ENCODE data around the gene ZNF566. TPM values are rescaled to one million over a fixed set of nuclear protein-coding genes. Genes with fewer than 3 reads are reported as not detected.

The ZNF566 gene
- total RNA-seq, 2 experiments from 2014 or later: 4.7 to 5.9 TPM

- no peak overlapping the region for H3K27ac Mint-ChIP-seq
- peaks cover 53% of the 10 kb centered on the region for H3K9me3 Mint-ChIP-seq (ENCODE audit: low read depth)
- H3K4me3 Mint-ChIP-seq: no peak overlapping the region
- intact Hi-C loops (cut with DNase I, micrococcal nuclease): no loop called here
- H3K27me3 Mint-ChIP-seq: no peaks in the 10 kb centered on the region
- DNase-seq (no peak), ATAC-seq (no peak)
- H3K36me3 Mint-ChIP-seq (ENCODE audit: low read depth): peaks cover 74% of the 10 kb centered on the region
- POLR2A ChIA-PET: no interaction called here
- CTCF ChIA-PET: no interaction called here
- no peaks in the 10 kb centered on the region for H3K4me1 Mint-ChIP-seq
Measured at GRCh38 chr19:36449059-36449670, 40.2 kb downstream of the ZNF566 start.

- H3K27ac Mint-ChIP-seq: no peak overlapping the region
- no peak for DNase-seq
- H3K27me3 Mint-ChIP-seq: no peaks in the 10 kb centered on the region
- H3K9me3 Mint-ChIP-seq (ENCODE audit: low read depth): peaks cover 34% of the 10 kb centered on the region
- H3K4me1 Mint-ChIP-seq: no peaks in the 10 kb centered on the region
- intact Hi-C loops (cut with DNase I, micrococcal nuclease): no loop called here
- ChIA-PET POLR2A (no interaction called here), CTCF (no interaction called here)
- ATAC-seq: no peak
- peaks cover 5% of the 10 kb centered on the region for H3K36me3 Mint-ChIP-seq (ENCODE audit: low read depth)
- no peak overlapping the region for H3K4me3 Mint-ChIP-seq
Measured at GRCh38 chr19:36441339-36441738, 48.0 kb downstream of the ZNF566 start.

GRCh38 chr19:36436531-36436930 lies 52.8 kb downstream of the ZNF566 start:
- Mint-ChIP-seq H3K4me3 (no peak overlapping the region), H3K9me3 (ENCODE audit: low read depth) (peaks cover 26% of the 10 kb centered on the region), H3K27me3 (peaks cover 2% of the 10 kb centered on the region), H3K27ac (no peak overlapping the region), H3K4me1 (no peaks in the 10 kb centered on the region), H3K36me3 (ENCODE audit: low read depth) (peaks cover 2% of the 10 kb centered on the region)
- ATAC-seq: no peak
- intact Hi-C loops (cut with DNase I, micrococcal nuclease): no loop called here
- no peak for DNase-seq
- CTCF ChIA-PET: no interaction called here
- POLR2A ChIA-PET: no interaction called here

- peaks cover 27% of the 10 kb centered on the region for H3K9me3 Mint-ChIP-seq (ENCODE audit: low read depth)
- DNase-seq (no peak), ATAC-seq (no peak)
- ChIA-PET POLR2A (no interaction called here), CTCF (no interaction called here)
- H3K27me3 Mint-ChIP-seq: peaks cover 24% of the 10 kb centered on the region
- no peak overlapping the region for H3K27ac Mint-ChIP-seq
- intact Hi-C loops (cut with DNase I, micrococcal nuclease): no loop called here
- H3K4me3 Mint-ChIP-seq: no peak overlapping the region
- H3K4me1 Mint-ChIP-seq: peaks cover 4% of the 10 kb centered on the region
- H3K36me3 Mint-ChIP-seq (ENCODE audit: low read depth): peaks cover 13% of the 10 kb centered on the region
Measured at GRCh38 chr19:36423925-36424324, 65.4 kb downstream of the ZNF566 start.

GRCh38 chr19:36421749-36422481 lies 67.4 kb downstream of the ZNF566 start:
- Mint-ChIP-seq H3K4me1 (peaks cover 12% of the 10 kb centered on the region), H3K9me3 (ENCODE audit: low read depth) (peaks cover 26% of the 10 kb centered on the region), H3K4me3 (peak overlapping the region; percentile 43), H3K27me3 (peaks cover 24% of the 10 kb centered on the region), H3K36me3 (ENCODE audit: low read depth) (peaks cover 28% of the 10 kb centered on the region), H3K27ac (no peak overlapping the region)
- ChIA-PET CTCF (interaction anchor here (0.7 to 1.5 kb wide), 2 partner anchors 10 to 283 kb away, joined by 3 to 4 read pairs; no protein-coding TSS in a partner anchor), POLR2A (no interaction called here)
- ATAC-seq (no peak), DNase-seq (no peak)
- intact Hi-C loops (cut with DNase I, micrococcal nuclease): no loop called here

- H3K4me3 Mint-ChIP-seq: peak overlapping the region; percentile 43
- H3K4me1 Mint-ChIP-seq: peaks cover 12% of the 10 kb centered on the region
- H3K27ac Mint-ChIP-seq: no peak overlapping the region
- peak; percentile 20 for DNase-seq
- peaks cover 22% of the 10 kb centered on the region for H3K27me3 Mint-ChIP-seq
- H3K9me3 Mint-ChIP-seq (ENCODE audit: low read depth): peaks cover 23% of the 10 kb centered on the region
- H3K36me3 Mint-ChIP-seq (ENCODE audit: low read depth): peaks cover 30% of the 10 kb centered on the region
- intact Hi-C loops (cut with DNase I, micrococcal nuclease): no loop called here
- no peak for ATAC-seq
- POLR2A ChIA-PET: interaction anchor here (0.6 kb wide), 1 partner anchor 42 kb away, joined by 4 read pairs; no protein-coding TSS in a partner anchor
- CTCF ChIA-PET: interaction anchor here (1.5 kb wide), 1 partner anchor 11 kb away, joined by 4 read pairs; no protein-coding TSS in a partner anchor
Measured at GRCh38 chr19:36420961-36421748, 68.2 kb downstream of the ZNF566 start.

GRCh38 chr19:36418287-36419001 lies 70.9 kb downstream of the ZNF566 start, which contains the start of gene ZFP82:
TSS of gene ZFP82 (minus strand) at chr19:36418644. CDS start at chr19:36409789, 8,855 bp downstream.
- CTCF ChIA-PET: interaction anchor here (1.2 to 2.0 kb wide), 2 partner anchors 40 to 154 kb away, joined by 3 to 7 read pairs; partner anchors contain the start of gene ZNF529
- intact Hi-C loops (cut with DNase I, micrococcal nuclease): loop anchor here (1.0 to 5.0 kb wide), 8 partner anchors 39 to 354 kb away; partner anchors contain the start of genes ZFP14 (in 2 of the 2), ZNF566 (in 2 of the 2), TBCB (in 1 of the 2) and ZNF260 (in 1 of the 2)

GRCh38 chr19:36417752-36418286 lies 71.5 kb downstream of the ZNF566 start:
- H3K36me3 Mint-ChIP-seq (ENCODE audit: low read depth): peaks cover 58% of the 10 kb centered on the region
- ChIA-PET POLR2A (interaction anchor here (0.7 kb wide), 1 partner anchor 186 kb away, joined by 9 read pairs; no protein-coding TSS in a partner anchor), CTCF (interaction anchor here (0.7 kb wide), 1 partner anchor 188 kb away, joined by 3 read pairs; the partner anchor contains the start of gene ZNF382)
- peaks cover 13% of the 10 kb centered on the region for H3K27me3 Mint-ChIP-seq
- ATAC-seq: peak; percentile 6
- peaks cover 20% of the 10 kb centered on the region for H3K9me3 Mint-ChIP-seq (ENCODE audit: low read depth)
- peak overlapping the region; percentile 97 for H3K27ac Mint-ChIP-seq
- H3K4me1 Mint-ChIP-seq: peaks cover 12% of the 10 kb centered on the region
- DNase-seq: no peak
- H3K4me3 Mint-ChIP-seq: peak overlapping the region; percentile 94
- intact Hi-C loops (cut with DNase I, micrococcal nuclease): loop anchor here (1.0 to 5.0 kb wide), 8 partner anchors 39 to 354 kb away; partner anchors contain the start of genes ZFP14 (in 2 of the 2), ZNF566 (in 2 of the 2), TBCB (in 1 of the 2) and ZNF260 (in 1 of the 2)

More at GRCh38 chr19:36418287-36419001, 70.9 kb downstream of the ZNF566 start, which contains the start of gene ZFP82:
- peaks cover 12% of the 10 kb centered on the region for H3K4me1 Mint-ChIP-seq
- H3K4me3 Mint-ChIP-seq: peak within 1 kb of the TSS; percentile 94
- ATAC-seq (peak; percentile 90), DNase-seq (peak; percentile 89)
- POLR2A ChIA-PET: interaction anchor here (0.7 kb wide), 2 partner anchors 64 to 186 kb away, joined by 3 to 9 read pairs; no protein-coding TSS in a partner anchor
- H3K9me3 Mint-ChIP-seq (ENCODE audit: low read depth): peaks cover 20% of the 10 kb centered on the region
- H3K36me3 Mint-ChIP-seq (ENCODE audit: low read depth): peaks cover 52% of the 10 kb centered on the region
- H3K27ac Mint-ChIP-seq: peak within 1 kb of the TSS; percentile 97
- peaks cover 13% of the 10 kb centered on the region for H3K27me3 Mint-ChIP-seq

GRCh38 chr19:36409841-36410240 lies 79.5 kb downstream of the ZNF566 start:
- Mint-ChIP-seq H3K36me3 (ENCODE audit: low read depth) (peaks cover 83% of the 10 kb centered on the region), H3K4me1 (no peaks in the 10 kb centered on the region), H3K27me3 (no peaks in the 10 kb centered on the region), H3K4me3 (no peak overlapping the region), H3K27ac (no peak overlapping the region), H3K9me3 (ENCODE audit: low read depth) (peaks cover 39% of the 10 kb centered on the region)
- DNase-seq: no peak
- CTCF ChIA-PET: no interaction called here
- POLR2A ChIA-PET: no interaction called here
- intact Hi-C loops (cut with DNase I, micrococcal nuclease): no loop called here
- ATAC-seq: no peak

- no peak for ATAC-seq
- Mint-ChIP-seq H3K4me3 (no peak overlapping the region), H3K36me3 (ENCODE audit: low read depth) (peaks cover 85% of the 10 kb centered on the region), H3K27ac (no peak overlapping the region), H3K4me1 (no peaks in the 10 kb centered on the region), H3K27me3 (no peaks in the 10 kb centered on the region), H3K9me3 (ENCODE audit: low read depth) (peaks cover 43% of the 10 kb centered on the region)
- ChIA-PET CTCF (no interaction called here), POLR2A (no interaction called here)
- no peak for DNase-seq
- intact Hi-C loops (cut with DNase I, micrococcal nuclease): no loop called here
Measured at GRCh38 chr19:36408101-36408500, 81.3 kb downstream of the ZNF566 start.

Data from activated CD4-positive, alpha-beta T cell treated with anti-CD3 and anti-CD28 coated beads for 36 hours (primary cell).